Tibial nerve (tissue), 4 donors: ENCODE data around the gene FBLN7. TPM values are rescaled to one million over a fixed set of nuclear protein-coding genes. Genes with fewer than 3 reads are reported as not detected.

Source experiments
- DNase-seq, 2 donors: peaks; one replicate each; pipeline ENCODE4 v3.0.0-alpha.2; 2019; ENCODE audit warnings: low spot score in 2 of 2
- H3K27ac ChIP-seq, 4 donors: fragments of 200-600 bp; sonication (generic) in 3 of 4; one replicate each; pipeline ENCODE4 v1.5.1; 2017 to 2019; ENCODE audit warnings: mild to moderate bottlenecking in 1 of 4
- H3K27me3 ChIP-seq, 2 donors: fragments of 200-600 bp; sonication (generic) in 1 of 2; one replicate each; pipeline versions ENCODE4 v1.5.1 to v1.6.0; 2017 to 2019
- H3K36me3 ChIP-seq, 3 donors: fragments of 200-600 bp; sonication (generic); one replicate each; pipeline ENCODE4 v1.5.1; 2018 to 2019
- H3K4me1 ChIP-seq, 4 donors: fragments of 200-600 bp; sonication (generic) in 3 of 4; one replicate each; pipeline ENCODE4 v1.5.1; 2017 to 2019
- H3K4me3 ChIP-seq, 4 donors: fragments of 200-600 bp; sonication (generic) in 3 of 4; one replicate each; pipeline ENCODE4 v1.5.1; 2017 to 2019; ENCODE audit warnings: mild to moderate bottlenecking in 1 of 4, moderate library complexity in 1 of 4
- H3K9me3 ChIP-seq, 4 donors: fragments of 200-600 bp; sonication (generic) in 3 of 4; one replicate each; pipeline ENCODE4 v1.5.1; 2017 to 2019
- CTCF ChIP-seq, 5 experiments: fragments of 200-600 bp in 3 of 5; fragments of 450-650 bp in 2 of 5; sonication (generic) in 3 of 5; IDR thresholded peaks; one replicate each; pipeline ENCODE4 v1.5.1; 2016 to 2019; ENCODE audit warnings: antibody characterized with exemption in 5 of 5, mild to moderate bottlenecking in 3 of 5, moderate library complexity in 2 of 5
- EP300 ChIP-seq, 2 donors: sonication (generic); formaldehyde crosslinking; IDR thresholded peaks; one replicate each; pipeline ENCODE4 v1.6.1; 2017; ENCODE audit warnings: antibody characterized with exemption in 2 of 2, mild to moderate bottlenecking in 1 of 2
- POLR2A ChIP-seq, 2 donors: fragments of 450-650 bp; IDR thresholded peaks; one replicate each; pipeline ENCODE4 v1.6.1; 2017; ENCODE audit warnings: antibody characterized with exemption in 2 of 2, mild to moderate bottlenecking in 2 of 2, moderate library complexity in 2 of 2
- WGBS, 2 donors: methylation state at CpG; one replicate each; pipeline ENCODE4 v1.1.5; 2018; 5-methylcytosine and 5-hydroxymethylcytosine counted together
- total RNA-seq, 4 donors: library from RNA; depleted of rRNA; stranded (reverse); fragments of >200 nt; gene quantifications; one replicate each; pipeline ENCODE4 v1.1.0, GENCODE V29; 2016

FBLN7 gene
- total RNA-seq, 4 donors from 2014 or later, result 0.60 to 3.9 (median 2.6) TPM

GRCh38 chr2:112195950-112196349 is 57.8 kb downstream of the FBLN7 start:
- no peak overlapping the region for H3K4me3 ChIP-seq

GRCh38 chr2:112197868-112198267 is 59.7 kb downstream of the FBLN7 start:
- H3K27me3 ChIP-seq, result no peaks in the 10 kb centered on the region
- H3K27ac ChIP-seq, result no peak overlapping the region
- no peaks in the 10 kb centered on the region for H3K4me1 ChIP-seq
- H3K9me3 ChIP-seq, result peaks cover 0 to 4% (median 0%) of the 10 kb centered on the region in 4 donors
- no peaks in the 10 kb centered on the region for H3K36me3 ChIP-seq
- TF ChIP-seq POLR2A (IDR thresholded peaks at IDR 0.05), result no peak
- TF ChIP-seq CTCF (IDR thresholded peaks at IDR 0.05), result no peak
- TF ChIP-seq EP300 (IDR thresholded peaks at IDR 0.05), result no peak
- 65 to 71% methylated on average over 1 of the region's 1 CpG for WGBS, 2 donors
- DNase-seq, result no peak
- no peak overlapping the region for H3K4me3 ChIP-seq

More at GRCh38 chr2:112195950-112196349, 57.8 kb downstream of the FBLN7 start:
- Histone ChIP-seq H3K27ac (no peak overlapping the region), H3K27me3 (no peaks in the 10 kb centered on the region), H3K4me1 (no peaks in the 10 kb centered on the region), H3K9me3 (peaks cover 0 to under 1% (median 0%) of the 10 kb centered on the region in 4 donors), H3K36me3 (no peaks in the 10 kb centered on the region)
- DNase-seq, result no peak
- TF ChIP-seq EP300 (IDR thresholded peaks at IDR 0.05) (no peak), POLR2A (IDR thresholded peaks at IDR 0.05) (no peak), CTCF (IDR thresholded peaks at IDR 0.05) (no peak)

- Histone ChIP-seq H3K27me3 (no peaks in the 10 kb centered on the region), H3K4me3 (no peak overlapping the region), H3K27ac (no peak overlapping the region), H3K4me1 (no peaks in the 10 kb centered on the region), H3K36me3 (no peaks in the 10 kb centered on the region), H3K9me3 (peaks cover 0 to 13% (median 2%) of the 10 kb centered on the region in 4 donors)
- no peak for TF ChIP-seq EP300 (IDR thresholded peaks at IDR 0.05)
- no peak for TF ChIP-seq POLR2A (IDR thresholded peaks at IDR 0.05)
- no peak for TF ChIP-seq CTCF (IDR thresholded peaks at IDR 0.05)
- DNase-seq, result no peak
These were observed 60.6 kb downstream of the FBLN7 start for GRCh38 chr2:112198780-112199179.

GRCh38 chr2:112199188-112199587 is 61.0 kb downstream of the FBLN7 start:
- Histone ChIP-seq H3K4me1 (no peaks in the 10 kb centered on the region), H3K9me3 (peaks cover 0 to 17% (median 5%) of the 10 kb centered on the region in 4 donors), H3K27me3 (no peaks in the 10 kb centered on the region), H3K4me3 (no peak overlapping the region), H3K27ac (no peak overlapping the region), H3K36me3 (no peaks in the 10 kb centered on the region)
- TF ChIP-seq POLR2A (IDR thresholded peaks at IDR 0.05), result no peak
- no peak for TF ChIP-seq CTCF (IDR thresholded peaks at IDR 0.05)
- TF ChIP-seq EP300 (IDR thresholded peaks at IDR 0.05), result no peak
- DNase-seq, result no peak
- 32 to 54% methylated on average over 3 of the region's 3 CpGs for WGBS, 2 donors

DNA sequence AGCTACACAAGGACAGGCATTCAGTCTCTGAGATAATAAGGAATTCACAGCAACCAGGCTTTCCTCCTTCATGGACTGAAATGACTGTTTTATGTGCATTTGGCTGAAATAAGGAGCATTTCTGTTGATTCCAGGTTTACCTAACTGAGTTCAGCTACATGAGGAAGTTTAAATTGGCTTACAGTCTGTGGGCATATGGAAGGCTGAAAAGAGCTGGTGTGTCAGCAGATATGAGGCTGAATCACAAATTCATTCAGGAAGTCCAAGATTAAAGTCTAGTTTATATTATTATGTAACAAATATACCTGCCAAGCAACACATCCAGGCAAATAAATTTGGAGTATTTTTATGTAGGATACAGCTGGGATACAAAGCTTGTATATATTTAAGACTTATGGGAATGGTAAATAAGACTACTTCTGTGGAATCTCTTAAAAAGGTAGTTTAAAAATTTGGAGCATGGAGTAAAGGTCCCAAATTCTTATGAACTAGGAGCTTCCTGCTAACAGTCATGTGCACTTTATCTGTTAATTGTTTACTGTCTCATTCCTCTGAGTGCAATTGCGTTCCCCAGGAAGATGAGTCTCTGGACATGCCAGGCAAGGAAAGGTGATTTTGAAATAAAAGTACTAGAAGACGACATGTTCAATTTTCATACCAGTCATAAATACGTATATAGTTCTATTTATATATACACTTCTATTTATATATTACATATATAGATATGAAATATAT is 63.7 kb downstream of the FBLN7 start:
- TF ChIP-seq POLR2A (IDR thresholded peaks at IDR 0.05) (no peak), EP300 (IDR thresholded peaks at IDR 0.05) (no peak), CTCF (IDR thresholded peaks at IDR 0.05) (no peak)
- Histone ChIP-seq H3K9me3 (peaks cover 0 to 27% (median 9%) of the 10 kb centered on the region in 4 donors), H3K4me3 (no peak overlapping the region), H3K27me3 (no peaks in the 10 kb centered on the region), H3K36me3 (no peaks in the 10 kb centered on the region), H3K27ac (no peak overlapping the region), H3K4me1 (no peaks in the 10 kb centered on the region)
- 91 to 95% methylated on average over 3 of the region's 3 CpGs for WGBS, 2 donors
- DNase-seq, result no peak
